ENCODE results near the gene STK16.

DNA sequence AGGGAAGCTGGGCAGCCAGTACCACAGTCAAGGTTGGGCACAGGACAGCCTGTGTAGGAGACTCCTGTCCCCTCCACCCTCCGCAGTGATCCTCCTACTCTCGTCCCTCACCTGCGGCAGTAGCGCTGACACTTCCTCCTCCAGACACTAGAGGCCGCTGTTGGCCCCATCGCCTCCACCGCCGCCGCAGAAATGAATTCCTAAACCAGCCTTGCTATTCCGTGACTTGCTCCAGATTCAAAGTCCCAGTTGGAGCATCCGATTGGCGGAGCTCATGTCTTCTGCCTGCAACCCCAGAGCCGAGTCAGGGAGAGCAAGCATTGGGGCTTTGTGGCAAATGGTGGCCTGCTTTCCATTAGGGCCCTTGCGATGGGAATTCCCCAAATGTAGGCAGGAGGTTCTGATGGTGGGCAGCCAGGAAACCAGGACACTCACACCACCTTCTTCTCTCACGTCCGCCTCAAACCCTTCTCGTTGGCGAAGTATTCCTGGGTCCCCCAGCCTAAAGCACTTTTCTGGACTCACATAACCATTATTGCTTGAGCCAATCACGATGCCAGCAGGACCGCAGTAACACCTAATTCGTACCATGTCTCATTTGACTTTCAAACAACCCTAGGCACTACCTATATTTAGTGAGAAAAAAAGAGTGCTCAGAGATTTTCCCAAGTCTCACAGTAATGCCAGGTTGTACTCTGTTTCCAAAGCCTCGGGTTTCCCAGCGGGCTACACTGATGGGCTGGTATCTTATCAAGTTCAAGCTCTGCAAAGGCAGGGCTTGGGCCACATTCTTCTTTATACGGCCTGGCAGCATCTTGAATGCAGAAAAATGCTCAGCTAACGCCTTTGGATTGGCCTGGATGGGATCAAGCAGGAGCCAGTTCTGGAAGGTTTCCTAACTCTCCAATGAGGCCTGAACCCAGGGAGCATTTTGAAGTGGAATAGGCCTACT, 32.7 kb downstream of the STK16 start:
- TF ChIP-seq RAD21 (IDR thresholded peaks at IDR 0.05) (peak; percentile 81 to 92), GABPA (IDR thresholded peaks at IDR 0.05 in 1 of 2, conservative IDR thresholded peaks at IDR 0.05 in 1 of 2) (no peak), TAF1 (conservative IDR thresholded peaks at IDR 0.05) (no peak), SP1 (IDR thresholded peaks at IDR 0.05) (peak; percentile 42), JUND (IDR thresholded peaks at IDR 0.05) (no peak), HNF4G (IDR thresholded peaks at IDR 0.05) (no peak), YY1 (IDR thresholded peaks at IDR 0.05) (peak; percentile 63)
- TF ChIP-seq, protein P1, sequence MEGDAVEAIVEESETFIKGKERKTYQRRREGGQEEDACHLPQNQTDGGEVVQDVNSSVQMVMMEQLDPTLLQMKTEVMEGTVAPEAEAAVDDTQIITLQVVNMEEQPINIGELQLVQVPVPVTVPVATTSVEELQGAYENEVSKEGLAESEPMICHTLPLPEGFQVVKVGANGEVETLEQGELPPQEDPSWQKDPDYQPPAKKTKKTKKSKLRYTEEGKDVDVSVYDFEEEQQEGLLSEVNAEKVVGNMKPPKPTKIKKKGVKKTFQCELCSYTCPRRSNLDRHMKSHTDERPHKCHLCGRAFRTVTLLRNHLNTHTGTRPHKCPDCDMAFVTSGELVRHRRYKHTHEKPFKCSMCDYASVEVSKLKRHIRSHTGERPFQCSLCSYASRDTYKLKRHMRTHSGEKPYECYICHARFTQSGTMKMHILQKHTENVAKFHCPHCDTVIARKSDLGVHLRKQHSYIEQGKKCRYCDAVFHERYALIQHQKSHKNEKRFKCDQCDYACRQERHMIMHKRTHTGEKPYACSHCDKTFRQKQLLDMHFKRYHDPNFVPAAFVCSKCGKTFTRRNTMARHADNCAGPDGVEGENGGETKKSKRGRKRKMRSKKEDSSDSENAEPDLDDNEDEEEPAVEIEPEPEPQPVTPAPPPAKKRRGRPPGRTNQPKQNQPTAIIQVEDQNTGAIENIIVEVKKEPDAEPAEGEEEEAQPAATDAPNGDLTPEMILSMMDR (IDR thresholded peaks at IDR 0.05; ENCODE audit: low read depth, low read length, missing input control), result peak; percentile 99
- TF ChIP-seq, protein P2, sequence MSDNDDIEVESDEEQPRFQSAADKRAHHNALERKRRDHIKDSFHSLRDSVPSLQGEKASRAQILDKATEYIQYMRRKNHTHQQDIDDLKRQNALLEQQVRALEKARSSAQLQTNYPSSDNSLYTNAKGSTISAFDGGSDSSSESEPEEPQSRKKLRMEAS (IDR thresholded peaks at IDR 0.05), result no peak
- TF ChIP-seq, protein P3, sequence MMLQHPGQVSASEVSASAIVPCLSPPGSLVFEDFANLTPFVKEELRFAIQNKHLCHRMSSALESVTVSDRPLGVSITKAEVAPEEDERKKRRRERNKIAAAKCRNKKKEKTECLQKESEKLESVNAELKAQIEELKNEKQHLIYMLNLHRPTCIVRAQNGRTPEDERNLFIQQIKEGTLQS (IDR thresholded peaks at IDR 0.05), result no peak
- TF ChIP-seq, protein P4, sequence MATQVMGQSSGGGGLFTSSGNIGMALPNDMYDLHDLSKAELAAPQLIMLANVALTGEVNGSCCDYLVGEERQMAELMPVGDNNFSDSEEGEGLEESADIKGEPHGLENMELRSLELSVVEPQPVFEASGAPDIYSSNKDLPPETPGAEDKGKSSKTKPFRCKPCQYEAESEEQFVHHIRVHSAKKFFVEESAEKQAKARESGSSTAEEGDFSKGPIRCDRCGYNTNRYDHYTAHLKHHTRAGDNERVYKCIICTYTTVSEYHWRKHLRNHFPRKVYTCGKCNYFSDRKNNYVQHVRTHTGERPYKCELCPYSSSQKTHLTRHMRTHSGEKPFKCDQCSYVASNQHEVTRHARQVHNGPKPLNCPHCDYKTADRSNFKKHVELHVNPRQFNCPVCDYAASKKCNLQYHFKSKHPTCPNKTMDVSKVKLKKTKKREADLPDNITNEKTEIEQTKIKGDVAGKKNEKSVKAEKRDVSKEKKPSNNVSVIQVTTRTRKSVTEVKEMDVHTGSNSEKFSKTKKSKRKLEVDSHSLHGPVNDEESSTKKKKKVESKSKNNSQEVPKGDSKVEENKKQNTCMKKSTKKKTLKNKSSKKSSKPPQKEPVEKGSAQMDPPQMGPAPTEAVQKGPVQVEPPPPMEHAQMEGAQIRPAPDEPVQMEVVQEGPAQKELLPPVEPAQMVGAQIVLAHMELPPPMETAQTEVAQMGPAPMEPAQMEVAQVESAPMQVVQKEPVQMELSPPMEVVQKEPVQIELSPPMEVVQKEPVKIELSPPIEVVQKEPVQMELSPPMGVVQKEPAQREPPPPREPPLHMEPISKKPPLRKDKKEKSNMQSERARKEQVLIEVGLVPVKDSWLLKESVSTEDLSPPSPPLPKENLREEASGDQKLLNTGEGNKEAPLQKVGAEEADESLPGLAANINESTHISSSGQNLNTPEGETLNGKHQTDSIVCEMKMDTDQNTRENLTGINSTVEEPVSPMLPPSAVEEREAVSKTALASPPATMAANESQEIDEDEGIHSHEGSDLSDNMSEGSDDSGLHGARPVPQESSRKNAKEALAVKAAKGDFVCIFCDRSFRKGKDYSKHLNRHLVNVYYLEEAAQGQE (IDR thresholded peaks at IDR 0.05), result peak; percentile 17

Measured in liver (tissue), 3 donors.